Fibroblast of lung (primary cell): Measurements from ENCODE around the gene P2RY6. TPM values are rescaled to one million over a fixed set of nuclear protein-coding genes. Genes with fewer than 3 reads are reported as not detected.

ENCODE experiments used
- DNase-seq, 2 donors: peaks; one replicate each; pipeline versions ENCODE4 v3.0.0 to v3.0.0-alpha.2; 2010; ENCODE audit warnings: low read depth in 2 of 2
- H2AFZ ChIP-seq: 2 replicates; pipeline ENCODE4 v1.5.1; 2012; ENCODE audit warnings: low read length, control low read depth, inconsistent platforms
- H3K27ac ChIP-seq: 2 replicates; pipeline ENCODE4 v1.5.1; 2011; ENCODE audit warnings: low read length, control low read depth; ENCODE audit not compliant: insufficient read depth
- H3K27me3 ChIP-seq: 2 replicates; pipeline ENCODE4 v1.5.1; 2011; ENCODE audit warnings: mild to moderate bottlenecking, low read length; ENCODE audit not compliant: control insufficient read depth, insufficient read depth
- H3K36me3 ChIP-seq: 2 replicates; pipeline ENCODE4 v1.5.1; 2011; ENCODE audit warnings: low read length; ENCODE audit not compliant: control insufficient read depth, insufficient read depth
- H3K4me1 ChIP-seq: 2 replicates; pipeline ENCODE4 v1.5.1; 2011; ENCODE audit warnings: low read length; ENCODE audit not compliant: control insufficient read depth, insufficient read depth; ENCODE audit errors: extremely low read depth
- H3K4me2 ChIP-seq: 2 replicates; pipeline ENCODE4 v1.5.1; 2011; ENCODE audit warnings: low read length, control low read depth; ENCODE audit not compliant: insufficient read depth; ENCODE audit errors: extremely low read depth
- H3K4me3 ChIP-seq, 4 experiments: fragments of 200-600 bp in 1 of 4; sonication (generic) in 1 of 4; replicated peaks in 1 of 4; 2 replicates each; pipeline ENCODE4 v1.5.1; 2011 to 2016; ENCODE audit warnings: low read length in 4 of 4, low read depth in 3 of 4, mild to moderate bottlenecking in 3 of 4, control low read depth in 2 of 4, inconsistent platforms in 1 of 4, mixed read lengths in 1 of 4; ENCODE audit not compliant: insufficient read depth in 1 of 4; ENCODE audit errors: control extremely low read depth in 1 of 4
- H3K79me2 ChIP-seq: 2 replicates; pipeline ENCODE4 v1.5.1; 2012; ENCODE audit warnings: mild to moderate bottlenecking, low read length, inconsistent platforms; ENCODE audit not compliant: control insufficient read depth, insufficient read depth
- H3K9ac ChIP-seq: 2 replicates; pipeline ENCODE4 v1.5.1; 2011; ENCODE audit warnings: mild to moderate bottlenecking, low read length, control low read depth; ENCODE audit not compliant: insufficient read depth
- H3K9me3 ChIP-seq: 2 replicates; pipeline ENCODE4 v1.5.1; 2012; ENCODE audit warnings: low read depth, low read length; ENCODE audit not compliant: control insufficient read depth, insufficient read depth
- H4K20me1 ChIP-seq: 2 replicates; pipeline ENCODE4 v1.5.1; 2011; ENCODE audit warnings: low read length; ENCODE audit not compliant: control insufficient read depth, insufficient read depth; ENCODE audit errors: extremely low read depth
- CTCF ChIP-seq, 2 donors: IDR thresholded peaks in 1 of 2; conservative IDR thresholded peaks in 1 of 2; 1 replicate in 1 of 2; 2 replicates in 1 of 2; pipeline ENCODE4 v1.5.1; 2011 to 2012; ENCODE audit warnings: low read length in 2 of 2, control low read depth in 1 of 2, inconsistent platforms in 1 of 2, low read depth in 1 of 2, mild to moderate bottlenecking in 1 of 2
- EZH2 ChIP-seq: IDR thresholded peaks from 2 replicates; pipeline ENCODE4 v1.5.1; 2012; ENCODE audit warnings: low read length, control low read depth, mild to moderate bottlenecking; ENCODE audit errors: missing control alignments
- polyA plus RNA-seq, 2 donors: library from polyadenylated mRNA; depleted of rRNA in 1 of 2; stranded (reverse) in 1 of 2; unstranded in 1 of 2; fragments of >200 nt; gene quantifications; 2 replicates each; pipeline ENCODE4 v1.2.1, GENCODE V29; 2011 to 2012; ENCODE audit warnings: missing spikeins in 1 of 2
- total RNA-seq: library from RNA; depleted of rRNA; stranded (reverse); fragments of >200 nt; gene quantifications from 2 replicates; pipeline ENCODE4 v1.2.1, GENCODE V29; 2014

P2RY6 gene
- total and polyA plus RNA-seq, 2 donors (not counting 1 experiment from before 2014, with no cell fraction given), result 0.12 to 0.33 TPM

GRCh38 chr11:73281201-73281741, 9.1 kb downstream of the P2RY6 start:
- TF ChIP-seq CTCF (conservative IDR thresholded peaks at IDR 0.05 in 1 of 2, IDR thresholded peaks at IDR 0.05 in 1 of 2; ENCODE audit: low read depth in 1 of 2, low read length in 2 of 2), result no peak
- no peak for TF ChIP-seq EZH2

GRCh38 chr11:73281796-73282660, 9.9 kb downstream of the P2RY6 start:
- Histone ChIP-seq H3K36me3 (no peaks in the 10 kb centered on the region), H3K4me1 (no peaks in the 10 kb centered on the region), H3K4me3 (no peak overlapping the region), H3K27ac (no peak overlapping the region), H4K20me1 (no peaks in the 10 kb centered on the region), H3K27me3 (peaks cover 6% of the 10 kb centered on the region), H3K9ac (no peak overlapping the region), H3K9me3 (no peaks in the 10 kb centered on the region), H2AFZ (no peak overlapping the region), H3K4me2 (no peak overlapping the region), H3K79me2 (no peaks in the 10 kb centered on the region)
- DNase-seq, result no peak
- TF ChIP-seq CTCF (conservative IDR thresholded peaks at IDR 0.05 in 1 of 2, IDR thresholded peaks at IDR 0.05 in 1 of 2; ENCODE audit: low read depth in 1 of 2, low read length in 2 of 2) (no peak), EZH2 (no peak)

More at GRCh38 chr11:73281201-73281741, 9.1 kb downstream of the P2RY6 start:
- Histone ChIP-seq H3K4me3 (no peak overlapping the region), H2AFZ (no peak overlapping the region), H3K4me1 (no peaks in the 10 kb centered on the region), H3K4me2 (no peak overlapping the region), H3K27ac (no peak overlapping the region), H4K20me1 (no peaks in the 10 kb centered on the region), H3K36me3 (no peaks in the 10 kb centered on the region), H3K9me3 (no peaks in the 10 kb centered on the region), H3K27me3 (peaks cover 6% of the 10 kb centered on the region), H3K79me2 (no peaks in the 10 kb centered on the region), H3K9ac (no peak overlapping the region)
- no peak for DNase-seq

GRCh38 chr11:73283276-73284000, 11.3 kb downstream of the P2RY6 start:
- Histone ChIP-seq H3K9me3 (no peaks in the 10 kb centered on the region), H3K36me3 (no peaks in the 10 kb centered on the region), H2AFZ (no peak overlapping the region), H3K9ac (no peak overlapping the region), H4K20me1 (no peaks in the 10 kb centered on the region), H3K79me2 (no peaks in the 10 kb centered on the region), H3K27ac (no peak overlapping the region), H3K4me2 (no peak overlapping the region), H3K27me3 (peaks cover 6% of the 10 kb centered on the region), H3K4me1 (no peaks in the 10 kb centered on the region), H3K4me3 (no peak overlapping the region)
- TF ChIP-seq EZH2 (no peak), CTCF (conservative IDR thresholded peaks at IDR 0.05 in 1 of 2, IDR thresholded peaks at IDR 0.05 in 1 of 2; ENCODE audit: low read depth in 1 of 2, low read length in 2 of 2) (no peak)
- no peak for DNase-seq
